ENCODE data around the gene ZC3H7A. TPM values are rescaled to one million over a fixed set of nuclear protein-coding genes. Genes with fewer than 3 reads are reported as not detected.

The ZC3H7A gene
- total RNA-seq, 3 donors from 2014 or later: 42.4 to 61.2 (median 59.0) TPM

DNA sequence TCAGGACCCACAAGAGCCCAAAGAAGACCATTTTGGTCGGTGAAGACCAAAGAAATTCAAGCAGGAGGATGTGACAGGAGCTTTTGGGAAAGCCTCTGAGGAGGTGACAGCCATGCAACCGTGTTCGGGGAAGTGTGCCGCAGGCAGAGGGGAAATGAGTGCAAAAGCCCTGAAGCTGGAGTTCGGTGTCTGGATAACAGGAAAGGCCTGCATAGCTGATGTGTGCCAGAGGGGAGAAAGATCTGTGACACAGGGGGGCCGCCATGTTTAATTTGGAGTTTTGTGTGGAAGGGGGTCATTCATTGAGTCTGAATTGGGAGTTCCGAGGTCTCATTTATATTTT, 870 bp upstream of the ZC3H7A start:
- intact Hi-C loops (cut with DNase I, micrococcal nuclease): loop anchor here in 1 of 2 donors (5.0 kb wide), 1 partner anchor 56 kb away; the partner anchor contains the start of gene TXNDC11
- peaks cover 31% of the 10 kb centered on the region for H3K4me1 ChIP-seq (ENCODE audit: low read depth)
- H3K4me3 ChIP-seq: peak overlapping the region; percentile 80
- H3K9me3 ChIP-seq: no peaks in the 10 kb centered on the region
- H3K36me3 ChIP-seq (ENCODE audit: low read depth): no peaks in the 10 kb centered on the region
- ATAC-seq: peak; percentile 17
- TF ChIP-seq CTCF (IDR thresholded peaks at IDR 0.05): no peak
- no peak for DNase-seq

- no peaks in the 10 kb centered on the region for H3K36me3 ChIP-seq (ENCODE audit: low read depth)
- DNase-seq (peak; percentile 68 to 83 (median 79)), ATAC-seq (peak; percentile 14)
- peak overlapping the region; percentile 80 for H3K4me3 ChIP-seq
- H3K4me1 ChIP-seq (ENCODE audit: low read depth): peaks cover 44% of the 10 kb centered on the region
- intact Hi-C loops (cut with DNase I, micrococcal nuclease): loop anchor here in 1 of 2 donors (5.0 kb wide), 1 partner anchor 54 kb away; the partner anchor contains the start of gene TXNDC11
- no peak for TF ChIP-seq CTCF (IDR thresholded peaks at IDR 0.05)
- H3K9me3 ChIP-seq: no peaks in the 10 kb centered on the region
Observed at GRCh38 chr16:11796227-11797165, 562 bp downstream of the ZC3H7A start.

GRCh38 chr16:11795887-11796226, 1.2 kb downstream of the ZC3H7A start:
- DNase-seq (peak in 1 of 3 donors; percentile 32), ATAC-seq (no peak)
- no peak for TF ChIP-seq CTCF (IDR thresholded peaks at IDR 0.05)
- intact Hi-C loops (cut with DNase I, micrococcal nuclease): loop anchor here in 1 of 2 donors (5.0 kb wide), 1 partner anchor 54 kb away; the partner anchor contains the start of gene TXNDC11
- Histone ChIP-seq H3K4me1 (ENCODE audit: low read depth) (peaks cover 47% of the 10 kb centered on the region), H3K4me3 (no peak overlapping the region), H3K9me3 (no peaks in the 10 kb centered on the region), H3K36me3 (ENCODE audit: low read depth) (no peaks in the 10 kb centered on the region)

DNA sequence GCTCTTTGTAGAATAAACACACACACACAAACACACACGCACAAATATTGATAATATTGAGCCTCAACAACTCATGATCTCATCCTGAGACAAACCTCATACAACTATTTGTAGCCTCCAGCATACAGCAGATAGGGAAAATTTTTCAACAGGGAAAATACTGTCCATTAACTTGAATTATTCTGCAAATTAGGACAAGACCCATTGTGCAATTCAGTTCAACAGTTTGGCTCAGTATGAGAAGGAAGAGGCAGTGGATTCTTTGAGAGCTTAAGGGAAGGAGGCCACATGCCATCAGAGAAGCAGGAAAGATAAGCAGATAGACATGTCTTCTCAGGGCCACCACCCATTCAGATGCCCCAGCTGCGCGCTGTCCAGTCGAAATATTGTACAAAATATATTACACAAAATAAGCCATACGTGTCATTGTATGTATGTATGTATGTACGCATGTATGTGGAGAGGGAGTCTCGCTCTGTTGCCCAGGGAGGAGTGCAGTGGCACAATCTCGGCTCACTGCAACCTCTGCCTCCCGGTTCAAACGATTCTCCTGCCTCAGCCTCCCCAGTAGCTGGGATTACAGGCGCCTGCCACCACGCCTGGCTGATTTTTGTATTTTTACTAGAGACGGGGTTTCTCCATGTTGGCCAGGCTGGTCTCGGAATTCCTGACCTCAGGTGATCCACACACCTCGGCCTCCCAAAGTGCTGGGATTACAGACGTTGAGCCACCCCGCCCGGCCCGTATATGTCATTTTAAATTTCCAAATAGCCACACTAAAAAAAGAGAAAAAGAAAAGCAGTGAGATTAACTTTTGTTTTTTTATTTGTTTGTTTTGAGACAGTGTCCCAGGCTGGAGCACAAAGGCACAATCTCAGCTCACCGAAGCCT, 1.8 kb downstream of the ZC3H7A start:
- H3K4me3 ChIP-seq: no peak overlapping the region
- TF ChIP-seq CTCF (IDR thresholded peaks at IDR 0.05): no peak
- intact Hi-C loops (cut with DNase I, micrococcal nuclease): loop anchor here in 1 of 2 donors (5.0 kb wide), 1 partner anchor 53 kb away; the partner anchor contains the start of gene TXNDC11
- H3K9me3 ChIP-seq: no peaks in the 10 kb centered on the region
- ATAC-seq: no peak
- H3K36me3 ChIP-seq (ENCODE audit: low read depth): no peaks in the 10 kb centered on the region
- peak in 1 of 3 donors; percentile 33 for DNase-seq
- H3K4me1 ChIP-seq (ENCODE audit: low read depth): peaks cover 47% of the 10 kb centered on the region

DNA sequence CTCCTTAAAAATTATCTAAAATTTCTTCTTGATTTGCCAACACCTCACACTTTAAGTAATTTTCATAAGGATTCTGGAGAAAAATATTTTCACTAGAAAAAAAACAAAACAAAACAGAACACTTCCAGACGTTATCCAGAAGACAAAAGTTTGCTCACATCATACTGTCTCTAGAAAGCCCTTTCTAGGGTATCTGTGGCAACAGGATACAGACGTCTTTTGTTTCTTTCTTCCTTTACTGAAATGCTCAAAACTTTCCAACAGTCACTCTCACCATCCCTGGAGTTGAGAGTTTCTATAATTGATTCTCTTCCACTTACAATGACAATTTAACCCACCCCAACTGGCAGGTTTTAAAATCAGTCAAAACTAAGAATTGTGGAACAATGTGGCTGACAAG, 2.6 kb downstream of the ZC3H7A start:
- Histone ChIP-seq H3K9me3 (no peaks in the 10 kb centered on the region), H3K4me3 (no peak overlapping the region), H3K36me3 (ENCODE audit: low read depth) (no peaks in the 10 kb centered on the region), H3K4me1 (ENCODE audit: low read depth) (peaks cover 47% of the 10 kb centered on the region)
- TF ChIP-seq CTCF (IDR thresholded peaks at IDR 0.05): no peak
- intact Hi-C loops (cut with DNase I, micrococcal nuclease): no loop called here
- DNase-seq: no peak
- no peak for ATAC-seq

Data from mucosa of descending colon (tissue), 3 donors.